ENCODE data around the gene NFAM1.
A peak's percentile ranks its signal among the peaks of the same experiment; 100 is the strongest.

Gene NFAM1

GRCh38 chr22:42371501-42371900 is 60.7 kb downstream of the NFAM1 start:
- peaks cover 9% of the 10 kb centered on the region for H3K4me1 Mint-ChIP-seq (ENCODE audit: low read depth)
- H3K4me3 Mint-ChIP-seq, result no peak overlapping the region
- no peaks in the 10 kb centered on the region for H3K36me3 Mint-ChIP-seq (ENCODE audit: low read depth)
- H3K9me3 Mint-ChIP-seq, result no peaks in the 10 kb centered on the region
- DNase-seq (ENCODE audit: low spot score), result no peak
- peaks cover 33% of the 10 kb centered on the region for H3K27me3 Mint-ChIP-seq (ENCODE audit: low read depth)
- no peak overlapping the region for H3K27ac Mint-ChIP-seq

- Mint-ChIP-seq H3K4me1 (ENCODE audit: low read depth) (peaks cover 9% of the 10 kb centered on the region), H3K27me3 (ENCODE audit: low read depth) (peaks cover 37% of the 10 kb centered on the region), H3K27ac (no peak overlapping the region), H3K36me3 (ENCODE audit: low read depth) (no peaks in the 10 kb centered on the region), H3K9me3 (no peaks in the 10 kb centered on the region), H3K4me3 (no peak overlapping the region)
- no peak for DNase-seq (ENCODE audit: low spot score)
Observed at GRCh38 chr22:42371099-42371498, 61.1 kb downstream of the NFAM1 start.

- DNase-seq (ENCODE audit: low spot score), result peak; percentile 86
- Mint-ChIP-seq H3K9me3 (no peaks in the 10 kb centered on the region), H3K27ac (peak overlapping the region; percentile 82), H3K4me1 (ENCODE audit: low read depth) (peaks cover 7% of the 10 kb centered on the region), H3K36me3 (ENCODE audit: low read depth) (no peaks in the 10 kb centered on the region), H3K27me3 (ENCODE audit: low read depth) (peaks cover 54% of the 10 kb centered on the region), H3K4me3 (peak overlapping the region; percentile 97)
Observed at GRCh38 chr22:42369250-42370041, 62.8 kb downstream of the NFAM1 start.

DNA sequence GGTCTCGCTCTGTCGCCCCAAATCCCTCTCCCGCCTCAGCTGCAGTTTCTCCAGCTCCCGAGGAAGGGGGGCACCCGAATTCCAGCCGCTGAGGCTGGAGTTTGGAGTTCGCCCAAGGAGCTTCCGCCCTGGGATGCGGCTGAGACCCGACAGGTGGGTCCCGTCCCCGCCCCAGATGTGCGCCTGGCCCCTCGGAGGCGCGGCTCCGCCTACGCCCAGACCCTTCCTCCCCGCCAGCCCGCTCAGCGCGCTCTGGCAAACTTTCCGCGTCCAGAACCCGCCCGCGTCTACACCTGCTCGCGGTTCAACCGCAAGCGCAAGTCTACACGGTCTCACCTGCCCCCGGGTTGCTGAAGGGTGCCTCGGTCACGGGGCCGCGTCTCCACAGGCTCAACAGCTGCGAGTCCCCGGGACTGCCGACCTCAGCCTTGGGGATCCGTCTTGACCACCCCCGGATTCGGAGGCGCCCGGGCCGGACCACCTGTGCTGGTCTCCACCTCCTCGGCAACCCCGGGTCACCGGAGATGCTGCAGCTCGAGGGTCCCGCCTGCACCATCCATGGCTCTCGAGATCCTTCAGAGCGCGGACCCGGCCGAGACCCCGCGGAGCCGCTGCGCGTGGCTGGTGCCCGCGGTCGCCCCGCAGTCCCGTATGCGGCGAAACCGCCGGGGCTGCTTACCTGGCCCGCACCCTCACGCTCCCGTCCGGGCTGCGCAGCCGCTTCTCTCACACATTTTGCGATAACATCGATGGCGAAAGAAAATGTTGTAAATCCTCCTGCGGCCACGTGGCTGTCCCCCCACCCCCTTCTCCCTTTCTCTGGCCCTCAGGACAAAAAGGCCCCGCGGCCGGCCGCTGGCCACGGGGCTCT is 63.6 kb downstream of the NFAM1 start:
- DNase-seq (ENCODE audit: low spot score), result peak; percentile 13
- Mint-ChIP-seq H3K36me3 (ENCODE audit: low read depth) (no peaks in the 10 kb centered on the region), H3K9me3 (no peaks in the 10 kb centered on the region), H3K4me3 (peak overlapping the region; percentile 36), H3K27me3 (ENCODE audit: low read depth) (peaks cover 60% of the 10 kb centered on the region), H3K27ac (no peak overlapping the region), H3K4me1 (ENCODE audit: low read depth) (peaks cover 7% of the 10 kb centered on the region)

DNA sequence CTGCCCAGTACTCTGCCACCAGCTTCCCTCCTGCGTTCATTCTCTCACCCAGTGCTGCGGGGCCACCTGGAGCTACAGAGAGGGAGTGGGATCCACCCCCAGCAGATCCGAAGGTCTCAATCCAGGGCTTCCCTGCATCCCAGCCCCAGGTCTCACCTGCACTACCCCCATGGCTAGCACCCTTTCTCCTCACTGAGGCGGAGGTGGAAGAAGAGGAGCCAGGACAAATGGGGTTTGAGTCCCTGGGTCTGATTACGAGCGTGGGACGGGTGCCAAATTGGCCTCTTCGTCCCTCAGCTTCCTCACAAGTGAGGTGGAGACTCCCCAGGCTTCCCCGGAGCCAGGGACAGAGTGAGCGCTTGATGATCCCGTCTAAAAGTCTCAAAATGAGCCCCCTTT is 64.2 kb downstream of the NFAM1 start:
- DNase-seq (ENCODE audit: low spot score), result no peak
- Mint-ChIP-seq H3K27ac (no peak overlapping the region), H3K36me3 (ENCODE audit: low read depth) (no peaks in the 10 kb centered on the region), H3K4me1 (ENCODE audit: low read depth) (peaks cover 7% of the 10 kb centered on the region), H3K4me3 (peak overlapping the region; percentile 27), H3K27me3 (ENCODE audit: low read depth) (peaks cover 60% of the 10 kb centered on the region), H3K9me3 (no peaks in the 10 kb centered on the region)

GRCh38 chr22:42366806-42367581 is 65.2 kb downstream of the NFAM1 start:
- no peak for DNase-seq (ENCODE audit: low spot score)
- Mint-ChIP-seq H3K27me3 (ENCODE audit: low read depth) (peaks cover 64% of the 10 kb centered on the region), H3K27ac (no peak overlapping the region), H3K4me1 (ENCODE audit: low read depth) (peaks cover 7% of the 10 kb centered on the region), H3K36me3 (ENCODE audit: low read depth) (no peaks in the 10 kb centered on the region), H3K4me3 (peak overlapping the region; percentile 25), H3K9me3 (no peaks in the 10 kb centered on the region)

DNA sequence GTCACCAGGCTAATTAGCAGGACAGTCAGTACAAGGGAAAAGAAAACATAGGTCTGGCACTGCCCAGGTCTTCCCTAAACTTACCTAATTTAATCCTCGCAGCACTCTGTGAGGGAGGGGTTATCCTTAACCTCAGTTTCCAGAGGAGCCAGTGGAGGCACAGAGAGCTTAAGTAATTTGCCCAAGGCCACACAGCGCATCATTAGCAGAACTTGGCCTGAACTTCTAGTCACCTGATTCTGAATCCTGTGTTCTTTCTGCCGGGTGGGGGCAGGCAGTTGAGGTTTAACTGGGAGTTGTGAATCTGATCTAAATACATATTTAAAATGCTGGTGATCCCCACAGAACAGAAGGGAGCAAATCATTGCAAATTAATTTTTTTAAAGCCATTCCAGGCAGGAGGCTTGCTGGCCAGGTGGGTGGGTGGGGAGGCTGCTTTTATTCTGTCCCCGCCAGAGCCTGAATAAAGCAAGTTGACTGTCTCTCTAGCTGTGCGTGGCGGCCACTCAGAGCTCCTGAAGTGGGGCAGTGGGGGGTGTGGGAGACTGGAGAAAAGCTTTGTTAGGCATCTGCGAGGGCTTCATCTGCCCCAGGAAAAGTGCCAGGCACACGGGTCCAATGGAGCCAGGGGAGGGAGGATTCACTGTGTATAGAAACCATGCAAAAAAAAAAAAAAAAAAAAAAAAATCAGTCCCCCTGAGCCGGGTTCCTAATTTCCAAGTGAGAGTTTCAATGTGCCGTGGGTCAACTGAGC is 66.1 kb downstream of the NFAM1 start:
- Mint-ChIP-seq H3K27me3 (ENCODE audit: low read depth) (peaks cover 69% of the 10 kb centered on the region), H3K4me1 (ENCODE audit: low read depth) (peaks cover 7% of the 10 kb centered on the region), H3K27ac (no peak overlapping the region), H3K9me3 (no peaks in the 10 kb centered on the region), H3K36me3 (ENCODE audit: low read depth) (no peaks in the 10 kb centered on the region), H3K4me3 (no peak overlapping the region)
- no peak for DNase-seq (ENCODE audit: low spot score)

DNA sequence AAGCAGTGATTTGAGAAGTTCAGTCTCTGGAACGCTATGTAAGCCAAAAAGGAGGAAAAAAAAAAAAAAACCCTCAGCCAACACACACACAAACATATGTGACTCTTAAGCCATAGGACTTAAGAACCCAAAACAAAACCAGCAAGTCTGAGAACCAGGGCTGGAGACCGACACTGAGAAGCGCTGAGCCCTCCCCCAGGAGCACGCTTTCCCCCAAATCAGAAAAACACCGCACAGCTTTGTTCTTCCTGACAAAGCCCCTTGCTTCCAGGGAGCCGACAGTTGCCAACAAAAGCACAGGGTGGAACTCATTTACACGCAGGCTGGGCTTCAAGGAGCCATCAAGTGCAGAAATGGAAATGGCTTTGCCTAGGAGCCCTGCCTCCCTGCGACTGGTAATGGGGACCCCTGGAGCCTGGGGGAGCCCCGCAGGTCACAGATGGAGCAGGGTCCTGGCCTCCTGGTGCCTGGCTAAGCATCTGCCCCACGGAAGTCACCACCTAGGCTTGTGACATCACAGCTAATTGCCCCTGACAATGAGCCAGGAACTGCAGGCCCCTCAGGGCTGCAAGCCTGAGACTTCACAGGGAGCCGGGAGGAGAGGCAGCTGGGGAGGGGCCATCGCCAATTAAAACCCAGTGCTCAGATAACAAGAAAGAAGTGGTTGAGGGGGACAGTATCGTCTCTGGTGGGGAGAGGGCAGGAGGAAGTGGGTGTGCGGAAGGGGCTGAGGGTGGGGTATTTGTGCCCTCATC is 66.9 kb downstream of the NFAM1 start:
- H3K4me3 Mint-ChIP-seq, result no peak overlapping the region
- no peaks in the 10 kb centered on the region for H3K9me3 Mint-ChIP-seq
- no peak overlapping the region for H3K27ac Mint-ChIP-seq
- H3K27me3 Mint-ChIP-seq (ENCODE audit: low read depth), result peaks cover 65% of the 10 kb centered on the region
- peaks cover 7% of the 10 kb centered on the region for H3K4me1 Mint-ChIP-seq (ENCODE audit: low read depth)
- no peak for DNase-seq (ENCODE audit: low spot score)
- H3K36me3 Mint-ChIP-seq (ENCODE audit: low read depth), result no peaks in the 10 kb centered on the region

DNA sequence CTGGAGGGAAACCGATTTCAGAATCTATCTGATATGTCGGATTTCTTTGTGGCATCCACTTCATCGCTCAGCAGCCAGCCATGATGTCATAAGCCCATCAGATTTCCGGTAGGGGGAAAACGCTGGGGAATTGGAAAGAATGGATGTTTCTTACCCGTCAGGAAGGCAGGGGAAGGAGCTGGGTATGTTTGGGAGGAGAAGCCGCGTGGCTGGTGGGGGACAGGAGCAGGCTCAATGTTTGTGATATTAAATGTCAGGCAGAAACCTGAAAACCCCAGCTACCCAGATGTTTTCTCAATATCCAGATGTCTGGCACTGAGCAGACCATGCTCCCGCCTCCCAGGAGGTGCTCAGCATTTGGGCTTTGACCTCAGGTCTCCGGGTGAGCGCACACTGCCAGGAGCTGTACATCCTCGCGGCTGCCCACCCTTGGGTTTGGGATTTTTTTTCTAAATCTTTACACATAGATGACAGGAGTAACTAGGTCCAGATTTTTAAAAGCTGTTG is 67.5 kb downstream of the NFAM1 start:
- Mint-ChIP-seq H3K9me3 (no peaks in the 10 kb centered on the region), H3K4me3 (no peak overlapping the region), H3K36me3 (ENCODE audit: low read depth) (no peaks in the 10 kb centered on the region), H3K27ac (no peak overlapping the region), H3K27me3 (ENCODE audit: low read depth) (peaks cover 63% of the 10 kb centered on the region), H3K4me1 (ENCODE audit: low read depth) (peaks cover 5% of the 10 kb centered on the region)
- DNase-seq (ENCODE audit: low spot score), result no peak

DNA sequence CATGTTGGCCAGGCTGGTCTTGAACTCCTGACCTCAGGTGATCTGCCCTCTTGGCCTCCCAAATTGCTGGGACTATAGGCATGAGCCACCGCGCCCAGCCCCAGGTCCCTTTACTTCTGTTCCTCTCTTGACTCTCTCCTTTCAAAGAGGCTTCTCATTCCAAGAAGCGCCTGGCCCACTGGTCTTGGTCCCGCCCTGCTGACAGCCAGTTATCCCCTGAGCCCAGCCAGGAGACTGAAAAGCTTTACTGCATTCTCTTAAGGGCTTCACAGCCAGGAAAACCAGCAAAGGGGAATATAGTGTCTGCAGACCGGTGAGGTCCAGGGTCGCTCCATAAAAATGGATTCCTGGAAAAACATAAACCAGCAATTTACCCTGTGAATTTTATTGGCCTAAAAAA is 68.3 kb downstream of the NFAM1 start:
- Mint-ChIP-seq H3K36me3 (ENCODE audit: low read depth) (no peaks in the 10 kb centered on the region), H3K27ac (no peak overlapping the region), H3K4me1 (ENCODE audit: low read depth) (no peaks in the 10 kb centered on the region), H3K27me3 (ENCODE audit: low read depth) (peaks cover 58% of the 10 kb centered on the region), H3K9me3 (no peaks in the 10 kb centered on the region), H3K4me3 (no peak overlapping the region)
- no peak for DNase-seq (ENCODE audit: low spot score)

GRCh38 chr22:42361523-42361922 is 70.7 kb downstream of the NFAM1 start:
- H3K36me3 Mint-ChIP-seq (ENCODE audit: low read depth), result no peaks in the 10 kb centered on the region
- H3K27me3 Mint-ChIP-seq (ENCODE audit: low read depth), result peaks cover 37% of the 10 kb centered on the region
- H3K4me3 Mint-ChIP-seq, result no peak overlapping the region
- no peaks in the 10 kb centered on the region for H3K4me1 Mint-ChIP-seq (ENCODE audit: low read depth)
- no peak overlapping the region for H3K27ac Mint-ChIP-seq
- no peaks in the 10 kb centered on the region for H3K9me3 Mint-ChIP-seq
- DNase-seq (ENCODE audit: low spot score), result no peak

DNA sequence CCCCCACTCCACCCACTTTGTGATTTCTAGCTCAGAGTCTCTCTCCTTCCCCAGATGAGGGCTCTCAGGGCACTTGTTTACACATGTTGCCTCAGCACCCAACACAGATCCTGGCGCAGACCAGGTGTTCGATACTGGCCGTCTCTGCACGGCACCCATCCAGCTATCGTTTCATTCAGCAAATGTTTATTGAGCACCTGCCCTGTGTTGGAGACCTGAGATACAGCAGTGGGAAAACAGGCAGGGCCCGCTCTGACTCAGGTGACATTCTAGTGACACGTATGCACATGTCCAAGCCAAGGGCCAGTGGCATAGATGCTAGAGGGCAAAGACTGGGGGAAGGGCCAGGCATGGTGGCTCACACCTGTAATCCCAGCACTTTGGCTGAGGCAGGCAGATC is 71.9 kb downstream of the NFAM1 start:
- Mint-ChIP-seq H3K4me1 (ENCODE audit: low read depth) (no peaks in the 10 kb centered on the region), H3K27me3 (ENCODE audit: low read depth) (peaks cover 26% of the 10 kb centered on the region), H3K36me3 (ENCODE audit: low read depth) (no peaks in the 10 kb centered on the region), H3K9me3 (no peaks in the 10 kb centered on the region), H3K27ac (no peak overlapping the region), H3K4me3 (no peak overlapping the region)
- no peak for DNase-seq (ENCODE audit: low spot score)
